HG03439 (cell line): ENCODE data around the gene TBC1D14.
"Not testable (repeated sequence)": the region's sequence is repeated elsewhere in the genome, so short reads cannot be mapped to it uniquely, and the experiment has no call there.

ENCODE experiments used
- ATAC-seq: cut with Tn5 transposase; IDR thresholded peaks from one replicate; pipeline ENCODE4 v1.9.1; 2021; ENCODE audit warnings: mild to moderate bottlenecking, moderate library complexity; ENCODE audit not compliant: unreplicated experiment

The TBC1D14 gene

DNA sequence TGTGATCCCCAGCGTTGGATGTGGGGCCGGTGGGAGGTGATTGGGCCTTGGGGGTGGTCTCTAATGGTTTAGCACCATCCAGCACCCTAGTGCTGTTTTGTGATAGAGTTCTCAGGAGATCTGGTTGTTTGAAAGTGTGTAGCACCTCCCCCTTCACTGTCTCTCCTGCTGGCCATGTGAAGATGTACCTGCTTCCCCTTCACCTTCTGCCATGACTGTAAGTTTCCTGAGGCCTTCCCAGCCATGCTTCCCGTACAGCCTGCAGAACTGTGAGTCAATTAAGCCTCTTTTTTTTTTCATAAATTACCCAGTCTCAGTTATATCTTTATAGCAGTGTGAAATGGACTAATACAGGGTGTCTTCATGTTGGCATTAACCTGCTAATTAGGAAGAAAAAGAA, 19.3 kb upstream of the TBC1D14 start:
- ATAC-seq, result no peak

- ATAC-seq, result not testable (repeated sequence)
These were observed 18.7 kb upstream of the TBC1D14 start for GRCh38 chr4:6890971-6891370.

- no peak for ATAC-seq
These were observed 18.0 kb upstream of the TBC1D14 start for GRCh38 chr4:6891436-6892170.

- no peak for ATAC-seq
These were observed 17.3 kb upstream of the TBC1D14 start for GRCh38 chr4:6892190-6892908.

DNA sequence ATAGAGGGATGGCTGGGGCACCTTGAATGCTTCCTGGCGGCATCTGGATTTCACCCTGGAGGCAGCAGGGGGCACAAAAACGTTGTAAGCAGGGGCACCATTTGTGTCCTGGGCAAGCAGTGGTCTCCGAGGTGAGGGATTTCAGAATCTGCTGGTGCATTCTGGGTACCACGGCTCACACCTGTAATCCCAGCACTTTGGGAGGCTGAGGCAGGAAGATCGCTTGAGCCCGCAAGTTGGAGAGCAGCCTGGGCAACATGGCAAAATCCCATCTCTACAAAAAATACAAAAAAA, 16.8 kb upstream of the TBC1D14 start:
- no peak for ATAC-seq

DNA sequence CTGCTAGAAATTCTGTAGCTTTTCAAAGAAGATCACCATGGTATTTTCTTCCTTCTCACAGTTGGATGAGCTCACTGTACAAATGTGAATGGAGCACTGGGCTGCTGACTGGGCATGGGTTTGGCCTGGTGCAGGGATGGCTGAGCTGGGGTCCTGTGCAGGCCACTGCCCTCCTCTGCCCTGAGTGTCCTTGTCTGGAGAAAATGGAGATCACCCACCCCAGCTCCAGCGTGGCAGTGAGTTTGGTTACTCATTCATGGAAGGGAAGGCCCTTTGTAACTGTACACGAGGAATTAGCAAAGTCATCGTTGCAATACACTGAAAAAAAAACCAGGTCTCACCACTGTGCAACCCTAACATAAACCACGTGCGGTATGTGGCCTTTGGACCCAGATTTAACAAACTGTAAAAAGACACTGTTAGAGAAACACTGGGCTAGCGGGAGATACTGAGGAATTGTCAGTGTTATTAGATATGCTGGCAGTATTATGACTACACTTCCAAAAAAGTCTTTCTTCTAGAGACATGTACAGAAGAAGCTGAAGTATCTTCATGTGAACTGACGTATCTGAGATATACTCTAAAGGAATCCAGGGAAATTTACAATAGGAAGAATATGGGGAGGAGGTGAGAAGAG, 16.1 kb upstream of the TBC1D14 start:
- ATAC-seq, result no peak

DNA sequence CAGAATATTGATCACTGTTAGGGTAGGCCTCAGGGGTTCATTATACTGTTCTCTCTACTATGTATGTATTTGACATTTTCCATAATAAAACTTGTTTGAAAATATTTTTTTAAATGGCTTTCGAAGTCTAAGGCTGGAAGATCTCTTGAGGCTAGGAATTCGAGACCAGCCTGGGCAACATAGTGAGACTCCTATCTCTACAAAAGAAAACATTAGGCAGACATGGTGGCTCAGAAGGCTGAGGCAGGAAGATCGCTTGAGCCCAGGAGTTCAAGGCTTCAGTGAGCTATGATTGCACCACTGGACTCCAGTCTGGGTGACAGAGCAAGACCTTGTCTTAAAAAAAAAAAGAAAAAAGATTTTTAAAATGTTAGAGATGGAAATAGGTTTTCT, 15.5 kb upstream of the TBC1D14 start:
- ATAC-seq, result no peak

- no peak for ATAC-seq
These were observed 14.8 kb upstream of the TBC1D14 start for GRCh38 chr4:6894528-6895498.

DNA sequence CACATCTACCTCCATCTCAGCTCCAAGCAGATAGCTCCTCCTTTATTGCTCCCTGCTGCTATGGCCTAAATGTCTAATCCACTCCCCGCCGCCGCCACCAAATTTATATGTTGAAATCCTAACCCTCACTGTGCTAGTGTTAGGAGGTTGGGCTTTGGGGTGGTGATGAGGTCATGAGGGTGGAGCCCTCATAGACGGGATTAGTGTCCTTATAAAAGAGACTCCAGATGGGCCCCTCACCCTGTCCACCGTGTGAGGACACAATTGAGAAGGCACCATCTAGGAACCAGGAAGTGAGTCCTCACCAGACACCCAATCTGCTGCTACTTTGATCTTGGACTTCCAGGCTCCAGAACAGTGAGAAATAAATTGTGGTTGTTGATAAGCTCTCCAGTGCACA, 13.6 kb upstream of the TBC1D14 start:
- ATAC-seq, result no peak

- no peak for ATAC-seq
These were observed 10.9 kb upstream of the TBC1D14 start for GRCh38 chr4:6898763-6899162.

GRCh38 chr4:6900181-6900812, 9.3 kb upstream of the TBC1D14 start:
- ATAC-seq, result no peak

DNA sequence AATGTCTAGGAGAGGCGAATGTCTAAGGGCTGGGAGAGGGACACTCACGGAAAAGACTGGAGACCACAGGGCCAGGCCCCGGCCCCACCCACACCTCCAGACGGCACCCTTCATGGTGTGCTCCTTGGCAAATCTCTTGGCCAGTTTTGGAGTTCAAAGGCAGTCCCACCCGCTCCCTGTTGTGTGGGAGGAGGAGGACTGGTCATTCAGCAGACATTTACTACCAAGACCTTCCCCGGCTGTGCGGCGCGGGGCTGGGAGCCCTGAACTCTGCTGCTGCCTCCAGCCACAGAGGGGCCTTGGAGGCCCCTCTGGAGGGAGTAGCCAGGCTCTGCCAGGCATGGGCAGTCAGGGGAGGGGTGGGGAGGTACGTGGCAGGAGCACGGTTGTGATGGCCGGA, 8.7 kb upstream of the TBC1D14 start:
- no peak for ATAC-seq

DNA sequence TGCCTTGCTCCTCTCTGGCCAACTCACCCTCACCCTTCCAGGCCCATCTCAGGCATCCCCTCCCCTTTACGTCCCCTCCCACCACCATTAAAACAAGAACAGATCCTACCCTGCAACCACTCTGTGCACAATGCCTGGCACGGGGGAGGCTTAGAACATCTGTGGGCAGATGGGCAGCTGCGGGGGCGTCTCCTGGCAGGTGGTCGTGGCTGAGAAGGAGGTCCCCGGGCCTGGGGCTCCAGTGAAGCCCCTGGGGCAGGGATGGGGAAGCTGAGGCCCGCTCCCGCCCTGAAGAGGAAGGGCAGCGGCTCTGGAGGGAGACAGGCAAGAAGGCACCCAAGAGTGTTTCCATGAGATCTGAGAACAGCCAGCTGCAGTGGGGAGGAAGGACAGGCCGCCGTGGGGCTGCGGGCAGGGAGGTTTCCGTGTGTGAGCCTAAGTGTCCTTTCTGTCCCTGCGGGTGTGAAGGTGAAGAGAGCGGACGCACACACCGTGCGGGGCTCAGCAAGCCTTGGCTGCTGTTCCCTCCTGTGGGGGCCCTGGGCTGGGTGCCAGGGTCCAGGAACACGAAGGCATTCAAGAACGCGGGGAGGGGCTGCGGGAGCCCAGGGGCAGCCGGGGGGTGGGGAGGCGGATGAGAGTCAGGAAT, 7.8 kb upstream of the TBC1D14 start:
- ATAC-seq, result no peak

GRCh38 chr4:6902318-6903042, 7.1 kb upstream of the TBC1D14 start:
- no peak for ATAC-seq

- no peak for ATAC-seq
These were observed 3.8 kb upstream of the TBC1D14 start for GRCh38 chr4:6905516-6906445.

- ATAC-seq, result not testable (repeated sequence)
These were observed 3.1 kb upstream of the TBC1D14 start for GRCh38 chr4:6906486-6906885.

DNA sequence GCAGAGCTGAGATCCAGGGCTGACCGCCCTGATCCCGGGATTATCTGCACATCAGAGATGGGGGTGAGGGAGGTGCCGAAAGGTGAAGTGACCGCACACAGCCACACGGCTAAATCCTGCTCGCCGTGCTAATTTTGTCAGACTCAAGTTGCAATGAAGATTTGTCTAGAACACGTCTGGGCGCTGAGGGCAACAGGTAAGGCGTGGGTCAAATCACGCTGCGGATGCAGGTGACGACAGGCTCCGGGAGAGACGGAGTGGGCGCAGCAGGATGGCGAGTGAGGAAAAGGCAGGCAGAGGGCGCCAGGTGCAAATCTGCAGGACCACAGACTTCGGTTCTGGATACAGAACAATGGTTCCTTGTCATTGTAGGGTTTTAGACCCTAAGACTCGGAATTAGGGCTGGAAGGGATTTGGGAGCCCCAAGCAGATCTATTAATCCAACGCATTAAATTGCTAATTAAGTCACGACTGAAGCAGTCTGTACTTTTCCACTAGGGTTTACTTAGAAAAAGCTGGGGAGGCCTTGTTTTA, 1.9 kb upstream of the TBC1D14 start:
- ATAC-seq, result no peak

GRCh38 chr4:6908432-6909112, 1.1 kb upstream of the TBC1D14 start:
- ATAC-seq, result no peak
